Stimulated activated CD4-positive, alpha-beta T cell treated with anti-CD3 and anti-CD28 coated beads, Interleukin-12 subunit alpha, Interleukin-12 subunit beta, amount 100 ng/mL, for 24 hours (primary cell): ENCODE data around the gene GPR6.

ENCODE experiments used
- DNase-seq, 2 experiments: peaks; one replicate each; pipeline ENCODE4 v3.0.0-alpha.2; 2020; ENCODE audit warnings: low read depth in 2 of 2

The GPR6 gene

DNA sequence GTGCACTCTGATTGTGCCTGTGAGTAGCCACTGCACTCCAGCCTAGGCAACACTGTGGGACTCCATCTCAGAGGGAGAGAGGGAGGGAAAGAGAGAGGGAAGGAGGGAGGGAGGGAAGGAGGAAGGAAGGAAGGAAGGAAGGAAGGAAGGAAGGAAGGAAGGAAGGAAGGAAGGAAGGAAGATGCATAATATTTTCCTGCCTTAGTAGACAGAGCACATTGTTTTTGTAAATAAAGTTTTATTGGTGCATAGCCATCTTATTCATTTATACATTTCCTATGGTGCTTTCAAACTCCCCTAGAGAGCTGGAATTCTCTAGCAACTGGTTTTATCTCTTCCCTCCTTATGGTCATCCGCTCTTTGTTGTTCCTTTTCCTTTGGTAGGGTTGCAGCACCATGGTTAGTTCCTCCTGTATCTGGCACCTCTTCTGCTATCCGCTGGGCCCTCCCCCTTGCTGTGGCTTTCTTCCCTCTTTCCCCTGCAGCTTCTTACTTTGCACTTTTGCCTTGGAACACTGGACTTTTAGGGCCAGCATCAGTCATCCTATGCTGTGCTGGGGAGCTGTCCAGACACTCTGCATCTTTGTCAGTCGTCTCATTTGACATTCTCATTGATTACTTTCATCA lies 20.2 kb downstream of the GPR6 start:
- no peak for DNase-seq

DNA sequence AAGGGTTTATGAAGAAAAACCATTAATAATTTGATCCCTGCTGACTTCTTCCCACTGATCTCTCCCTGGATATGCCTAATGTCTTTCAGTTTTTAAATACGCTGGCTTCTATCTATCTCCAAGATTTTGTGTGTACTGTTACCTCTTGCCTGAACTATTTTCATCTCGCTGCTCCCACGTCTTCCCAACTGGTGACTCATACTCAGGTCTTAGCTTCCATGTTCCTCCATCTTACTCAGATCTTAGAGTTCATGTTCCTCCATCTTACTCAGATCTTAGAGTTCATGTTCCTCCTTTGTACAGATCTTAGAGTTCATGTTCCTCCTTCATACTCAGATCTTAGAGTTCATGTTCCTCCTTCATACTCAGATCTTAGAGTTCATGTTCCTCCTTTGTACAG lies 21.6 kb downstream of the GPR6 start:
- no peak for DNase-seq

DNA sequence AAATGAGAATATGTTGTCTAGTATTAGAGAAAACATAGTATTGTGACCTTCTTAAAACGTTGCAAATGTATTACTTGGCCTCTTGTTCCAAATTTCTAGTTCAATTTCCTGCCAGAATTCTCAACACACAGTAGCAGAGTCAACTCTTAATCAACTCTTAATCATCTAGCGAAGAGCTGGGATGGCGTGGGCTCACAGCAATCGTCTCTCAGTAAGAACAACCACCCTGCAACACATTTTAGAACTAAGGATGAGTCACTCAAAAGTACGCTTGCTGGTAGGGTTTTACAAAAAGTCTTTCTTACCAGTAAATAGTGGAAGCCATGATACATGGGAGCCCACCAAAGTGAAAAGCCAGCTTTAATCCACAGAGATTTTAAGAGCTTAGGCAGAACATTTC lies 24.6 kb downstream of the GPR6 start:
- no peak for DNase-seq

DNA sequence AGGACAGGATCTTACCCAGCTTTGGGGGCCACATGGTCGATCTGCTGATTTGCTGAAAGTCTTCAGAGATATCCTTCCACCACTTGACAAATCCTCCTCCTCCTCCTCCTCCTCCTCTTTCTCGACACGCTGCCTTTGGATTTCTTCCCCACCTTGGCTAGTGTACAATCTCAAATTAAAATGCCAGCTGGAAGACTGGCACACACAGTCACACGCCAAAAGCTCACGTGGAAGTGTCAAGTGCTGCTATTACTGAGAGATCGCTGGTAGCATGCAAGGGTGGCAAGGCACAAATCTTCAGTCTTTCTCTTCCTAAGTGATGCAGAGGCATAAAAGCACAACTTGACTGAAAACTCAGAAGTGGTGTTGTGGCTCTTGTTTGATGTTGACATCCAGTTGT lies 35.3 kb downstream of the GPR6 start:
- DNase-seq = no peak

DNA sequence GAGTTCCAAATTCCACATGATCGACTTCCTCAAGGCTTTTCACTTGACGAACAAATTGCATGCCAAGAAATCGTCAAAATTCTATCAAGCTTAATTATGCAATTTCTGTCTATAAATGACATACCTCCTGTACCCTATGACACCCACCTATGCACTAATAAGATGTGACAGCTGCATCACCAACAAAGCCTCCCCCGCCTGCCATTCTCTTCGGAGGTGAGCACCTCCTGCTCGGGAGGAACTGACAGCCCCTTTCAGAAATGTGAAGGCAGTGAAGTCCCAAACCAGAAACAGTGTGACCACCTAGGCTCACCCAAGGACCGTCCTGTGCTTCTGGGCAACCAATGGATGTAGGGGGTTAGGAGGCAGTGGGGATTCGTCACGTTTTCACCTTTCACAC lies 37.1 kb downstream of the GPR6 start:
- no peak for DNase-seq

DNA sequence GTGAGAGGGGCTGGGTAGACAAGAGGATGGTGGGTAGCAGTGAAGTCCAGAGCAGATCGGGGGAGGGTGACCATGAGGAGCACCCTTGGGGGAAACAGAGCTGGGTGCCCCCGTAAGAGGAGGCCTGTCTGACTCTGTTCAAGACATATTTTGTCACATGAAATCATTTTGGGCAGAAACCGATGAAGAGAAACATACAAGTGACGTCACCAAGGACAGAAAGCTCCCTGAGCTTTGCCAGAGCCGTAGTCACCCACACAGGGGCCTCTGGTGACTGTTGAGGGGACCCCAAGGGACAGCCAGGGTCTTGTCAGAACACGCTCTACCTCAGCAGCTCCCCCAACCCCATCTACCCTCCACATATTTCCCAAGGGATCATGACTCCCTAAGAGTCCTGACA lies 39.2 kb downstream of the GPR6 start:
- no peak for DNase-seq

DNA sequence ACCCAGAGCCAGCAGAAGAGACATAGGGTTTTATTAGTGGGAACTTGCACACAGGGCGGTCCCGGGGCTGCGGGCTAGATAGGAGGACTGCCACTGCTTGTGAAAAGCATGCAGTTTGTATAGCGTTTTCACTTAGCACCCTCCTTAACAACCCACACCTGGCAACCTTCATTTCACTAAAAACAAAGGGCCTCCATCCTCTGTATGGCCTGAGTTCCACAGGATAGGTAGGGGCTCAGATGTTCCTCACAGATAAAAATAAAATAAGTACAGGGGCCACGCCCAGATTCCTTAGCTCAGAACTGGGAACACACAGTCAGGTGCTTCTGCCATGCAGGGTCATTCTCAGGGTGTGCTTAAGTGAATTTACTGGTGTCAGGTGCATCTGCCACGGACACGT lies 39.8 kb downstream of the GPR6 start:
- no peak for DNase-seq

DNA sequence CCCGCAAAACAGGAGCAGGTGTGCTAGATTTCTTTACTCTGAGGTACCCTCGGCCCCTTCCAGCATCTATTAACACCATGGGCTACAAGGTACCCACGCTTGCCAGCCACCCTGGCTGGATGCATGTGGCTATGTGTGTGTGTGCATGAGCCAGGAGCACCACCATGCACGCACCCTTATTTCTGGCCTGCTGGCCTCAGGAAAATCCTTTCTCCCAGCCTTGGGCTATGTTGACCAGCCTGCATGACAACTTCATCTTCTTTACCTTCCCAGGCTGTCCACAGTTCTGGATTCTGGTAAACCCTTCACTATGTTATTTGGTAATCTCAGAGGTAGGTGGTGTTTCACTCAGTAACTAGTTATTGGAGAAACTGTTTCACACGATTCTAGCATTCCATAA lies 40.4 kb downstream of the GPR6 start:
- no peak for DNase-seq

DNA sequence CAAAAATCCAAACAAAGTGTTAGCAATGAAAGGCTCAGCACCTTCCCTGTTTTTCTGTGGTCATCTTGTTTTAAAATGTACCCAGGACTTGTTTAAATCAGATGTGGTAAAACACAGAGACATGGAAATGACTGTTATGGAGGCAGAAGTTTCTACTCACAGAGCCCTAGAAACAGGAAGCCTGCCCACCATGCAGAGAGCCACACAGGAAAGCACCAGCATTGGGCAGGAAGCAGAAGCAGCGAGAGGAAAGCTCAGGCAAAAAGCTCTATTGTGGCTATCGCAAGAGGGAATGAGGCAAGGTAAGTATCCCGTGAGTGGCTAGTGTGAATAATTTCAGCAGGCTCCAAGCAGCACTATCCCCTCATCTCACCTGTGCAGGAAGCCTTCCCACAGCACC lies 42.8 kb downstream of the GPR6 start:
- no peak for DNase-seq

DNA sequence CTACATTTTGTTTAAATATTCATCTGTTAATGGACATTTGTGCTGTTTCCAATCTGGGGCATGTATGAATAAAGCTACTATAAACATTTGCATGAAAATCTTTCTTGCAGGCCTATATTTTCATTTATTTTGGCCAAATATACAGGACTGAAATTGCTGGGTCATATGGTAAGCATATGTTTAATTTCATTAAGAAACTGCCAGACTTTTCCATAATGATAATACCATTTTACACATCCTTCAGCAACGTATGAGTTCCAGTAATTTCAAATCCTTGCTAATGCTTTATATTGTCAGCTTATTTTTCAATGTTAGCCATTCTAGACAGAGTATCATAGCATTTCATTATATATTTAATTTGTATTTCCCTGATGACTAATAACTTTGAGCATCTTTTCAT lies 51.0 kb downstream of the GPR6 start:
- no peak for DNase-seq
